Measurements from ENCODE around the gene DMKN.

Gene DMKN

DNA sequence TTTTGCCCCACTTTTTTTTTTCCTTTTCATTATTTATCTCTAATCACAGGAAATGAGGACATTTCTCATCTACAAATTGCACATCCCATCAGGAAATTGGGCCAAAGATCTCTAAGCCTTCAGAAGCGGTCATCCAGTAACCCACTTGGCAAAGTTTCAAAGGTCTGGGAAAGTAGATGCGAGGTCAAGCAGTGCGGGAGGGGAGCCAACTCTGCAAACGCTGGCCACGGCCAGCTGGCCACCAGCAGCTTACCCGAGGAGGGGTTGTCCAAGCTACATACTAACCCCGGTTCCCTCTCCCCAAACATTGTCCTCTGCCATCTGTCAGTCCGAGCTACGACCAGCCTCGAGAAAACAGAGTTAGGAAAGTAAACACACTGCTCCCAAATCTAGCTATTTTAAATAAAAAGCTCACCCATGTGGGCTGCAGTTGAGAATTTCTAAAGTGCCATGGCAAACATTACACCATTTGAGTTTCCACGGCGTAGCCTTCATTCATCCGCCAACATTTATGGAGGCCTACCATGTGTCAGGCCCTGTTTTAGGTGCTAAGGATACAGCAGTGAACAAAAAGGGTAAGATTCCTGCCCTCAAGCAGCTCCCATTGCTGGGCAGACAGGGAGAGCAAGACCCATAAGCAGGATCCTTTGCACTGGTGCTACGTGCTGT, 53.9 kb downstream of the DMKN start:
- Histone ChIP-seq H3F3A (ENCODE audit: control insufficient read depth, insufficient read depth) (peaks cover 8% of the 10 kb centered on the region), H3K27ac (ENCODE audit: low read depth, low read length) (no peak overlapping the region), H3K9me2 (replicated peaks; ENCODE audit: control insufficient read depth, low read length) (no peaks in the 10 kb centered on the region), H3K27me3 (ENCODE audit: control insufficient read depth, low read length) (peaks cover 68% of the 10 kb centered on the region), H3K4me2 (ENCODE audit: low read length) (no peak overlapping the region; the same call in 1 of the 2 replicates), H3K9me3 (ENCODE audit: control insufficient read depth, insufficient read depth, low read length) (no peaks in the 10 kb centered on the region), H3K4me1 (ENCODE audit: control insufficient read depth, low read length) (peaks cover 43% of the 10 kb centered on the region), H3K4me3 (ENCODE audit: low read length) (no peak overlapping the region), H3K36me3 (ENCODE audit: control insufficient read depth, low read length) (no peaks in the 10 kb centered on the region), H4K20me1 (ENCODE audit: control insufficient read depth, insufficient read depth, low read depth, low read length) (peaks cover 11% of the 10 kb centered on the region; the same call in 1 of the 2 replicates), H3K79me2 (ENCODE audit: control insufficient read depth, low read length) (no peaks in the 10 kb centered on the region)
- TF ChIP-seq, protein P1, sequence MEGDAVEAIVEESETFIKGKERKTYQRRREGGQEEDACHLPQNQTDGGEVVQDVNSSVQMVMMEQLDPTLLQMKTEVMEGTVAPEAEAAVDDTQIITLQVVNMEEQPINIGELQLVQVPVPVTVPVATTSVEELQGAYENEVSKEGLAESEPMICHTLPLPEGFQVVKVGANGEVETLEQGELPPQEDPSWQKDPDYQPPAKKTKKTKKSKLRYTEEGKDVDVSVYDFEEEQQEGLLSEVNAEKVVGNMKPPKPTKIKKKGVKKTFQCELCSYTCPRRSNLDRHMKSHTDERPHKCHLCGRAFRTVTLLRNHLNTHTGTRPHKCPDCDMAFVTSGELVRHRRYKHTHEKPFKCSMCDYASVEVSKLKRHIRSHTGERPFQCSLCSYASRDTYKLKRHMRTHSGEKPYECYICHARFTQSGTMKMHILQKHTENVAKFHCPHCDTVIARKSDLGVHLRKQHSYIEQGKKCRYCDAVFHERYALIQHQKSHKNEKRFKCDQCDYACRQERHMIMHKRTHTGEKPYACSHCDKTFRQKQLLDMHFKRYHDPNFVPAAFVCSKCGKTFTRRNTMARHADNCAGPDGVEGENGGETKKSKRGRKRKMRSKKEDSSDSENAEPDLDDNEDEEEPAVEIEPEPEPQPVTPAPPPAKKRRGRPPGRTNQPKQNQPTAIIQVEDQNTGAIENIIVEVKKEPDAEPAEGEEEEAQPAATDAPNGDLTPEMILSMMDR (IDR thresholded peaks at IDR 0.05; ENCODE audit: low read depth, low read length, poor library complexity, severe bottlenecking) = no peak
- TF ChIP-seq EZH2phosphoT487 (IDR thresholded peaks at IDR 0.05; ENCODE audit: borderline replicate concordance, low read length) = no peak

DNA sequence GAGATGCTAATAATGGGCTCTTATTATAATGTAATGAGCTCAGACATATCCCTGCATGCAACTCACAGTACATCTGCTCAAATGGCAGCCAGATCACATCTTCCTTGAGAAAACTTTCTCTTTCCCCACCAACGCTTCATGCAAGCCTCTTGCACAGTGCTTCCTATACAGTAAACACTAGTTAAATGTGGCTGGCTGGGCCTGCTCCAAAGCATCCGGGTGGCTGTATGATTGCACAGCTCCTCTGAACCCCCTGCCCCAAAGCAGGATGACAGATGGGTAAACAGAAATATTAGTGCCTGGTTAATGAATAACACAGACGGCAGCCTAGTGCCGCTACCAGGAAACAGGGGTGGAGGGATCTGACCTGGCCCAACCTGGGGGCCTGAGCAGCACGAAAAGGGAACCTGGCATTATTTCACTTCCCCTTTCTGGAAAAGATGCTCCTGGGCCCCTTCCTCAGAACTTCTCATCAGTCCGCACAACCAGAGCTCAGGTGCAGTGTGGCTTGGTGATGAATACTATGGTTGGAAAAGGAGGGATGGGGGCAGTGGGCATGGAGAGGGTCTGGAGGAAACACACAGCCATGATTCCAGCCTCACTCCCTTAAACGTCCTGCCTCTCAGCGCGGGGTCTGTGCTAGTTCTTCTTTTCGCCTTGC, 54.6 kb downstream of the DMKN start:
- H3K4me2 ChIP-seq (ENCODE audit: low read length) = no peak overlapping the region; the same call in 1 of the 2 replicates
- H3F3A ChIP-seq (ENCODE audit: control insufficient read depth, insufficient read depth) = peaks cover 8% of the 10 kb centered on the region

DNA sequence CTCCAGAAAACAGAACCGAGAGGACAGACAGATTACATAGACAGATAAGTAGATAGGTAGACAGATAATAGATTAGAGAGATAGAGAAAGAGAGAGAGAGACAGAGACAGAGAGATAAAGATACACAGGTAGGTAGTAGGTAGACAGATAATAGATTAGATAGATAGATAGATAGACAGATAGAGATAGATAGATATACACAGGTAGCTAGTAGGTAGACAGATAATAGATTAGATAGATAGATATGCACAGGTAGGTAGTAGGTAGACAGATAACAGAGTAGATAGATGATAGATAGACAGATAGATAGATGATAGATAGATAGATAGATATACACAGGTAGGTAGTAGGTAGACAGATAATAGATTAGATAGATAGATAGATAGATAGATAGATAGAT, 55.3 kb downstream of the DMKN start:
- Histone ChIP-seq H3K4me1 (ENCODE audit: control insufficient read depth, low read length) (peaks cover 34% of the 10 kb centered on the region), H3K79me2 (ENCODE audit: control insufficient read depth, low read length) (no peaks in the 10 kb centered on the region), H3F3A (ENCODE audit: control insufficient read depth, insufficient read depth) (peaks cover 8% of the 10 kb centered on the region), H3K27ac (ENCODE audit: low read depth, low read length) (no peak overlapping the region), H3K9me2 (replicated peaks; ENCODE audit: control insufficient read depth, low read length) (no peaks in the 10 kb centered on the region), H4K20me1 (ENCODE audit: control insufficient read depth, insufficient read depth, low read depth, low read length) (peaks cover 11% of the 10 kb centered on the region; the same call in 1 of the 2 replicates), H3K36me3 (ENCODE audit: control insufficient read depth, low read length) (no peaks in the 10 kb centered on the region), H3K27me3 (ENCODE audit: control insufficient read depth, low read length) (peaks cover 62% of the 10 kb centered on the region), H3K4me3 (ENCODE audit: low read length) (no peak overlapping the region), H3K4me2 (ENCODE audit: low read length) (no peak overlapping the region), H3K9me3 (ENCODE audit: control insufficient read depth, insufficient read depth, low read length) (no peaks in the 10 kb centered on the region)
- TF ChIP-seq, protein P1 (IDR thresholded peaks at IDR 0.05; ENCODE audit: low read depth, low read length, poor library complexity, severe bottlenecking) = no peak
- TF ChIP-seq EZH2phosphoT487 (IDR thresholded peaks at IDR 0.05; ENCODE audit: borderline replicate concordance, low read length) = no peak

More for the DNA sequence above, 54.6 kb downstream of the DMKN start:
- peaks cover 11% of the 10 kb centered on the region; the same call in 1 of the 2 replicates for H4K20me1 ChIP-seq (ENCODE audit: control insufficient read depth, insufficient read depth, low read depth, low read length)
- H3K27me3 ChIP-seq (ENCODE audit: control insufficient read depth, low read length) = peaks cover 65% of the 10 kb centered on the region
- no peaks in the 10 kb centered on the region for H3K9me2 ChIP-seq (replicated peaks; ENCODE audit: control insufficient read depth, low read length)
- TF ChIP-seq, protein P1 (IDR thresholded peaks at IDR 0.05; ENCODE audit: low read depth, low read length, poor library complexity, severe bottlenecking) = no peak
- TF ChIP-seq EZH2phosphoT487 (IDR thresholded peaks at IDR 0.05; ENCODE audit: borderline replicate concordance, low read length) = no peak
- H3K4me1 ChIP-seq (ENCODE audit: control insufficient read depth, low read length) = peaks cover 40% of the 10 kb centered on the region
- H3K4me3 ChIP-seq (ENCODE audit: low read length) = no peak overlapping the region
- no peaks in the 10 kb centered on the region for H3K36me3 ChIP-seq (ENCODE audit: control insufficient read depth, low read length)
- no peaks in the 10 kb centered on the region for H3K9me3 ChIP-seq (ENCODE audit: control insufficient read depth, insufficient read depth, low read length)
- H3K27ac ChIP-seq (ENCODE audit: low read depth, low read length) = no peak overlapping the region
- H3K79me2 ChIP-seq (ENCODE audit: control insufficient read depth, low read length) = no peaks in the 10 kb centered on the region

Measured in DOHH2 (cell line).